Medulla oblongata (tissue), 1 donor: Measurements from ENCODE around the gene RALGAPB.
"Not testable (repeated sequence)": the region's sequence is repeated elsewhere in the genome, so short reads cannot be mapped to it uniquely, and the experiment has no call there.

Source experiments
- DNase-seq: peaks from one replicate; pipeline ENCODE4 v3.0.0-alpha.2; 2015; ENCODE audit errors: extremely low spot score

Gene RALGAPB

DNA sequence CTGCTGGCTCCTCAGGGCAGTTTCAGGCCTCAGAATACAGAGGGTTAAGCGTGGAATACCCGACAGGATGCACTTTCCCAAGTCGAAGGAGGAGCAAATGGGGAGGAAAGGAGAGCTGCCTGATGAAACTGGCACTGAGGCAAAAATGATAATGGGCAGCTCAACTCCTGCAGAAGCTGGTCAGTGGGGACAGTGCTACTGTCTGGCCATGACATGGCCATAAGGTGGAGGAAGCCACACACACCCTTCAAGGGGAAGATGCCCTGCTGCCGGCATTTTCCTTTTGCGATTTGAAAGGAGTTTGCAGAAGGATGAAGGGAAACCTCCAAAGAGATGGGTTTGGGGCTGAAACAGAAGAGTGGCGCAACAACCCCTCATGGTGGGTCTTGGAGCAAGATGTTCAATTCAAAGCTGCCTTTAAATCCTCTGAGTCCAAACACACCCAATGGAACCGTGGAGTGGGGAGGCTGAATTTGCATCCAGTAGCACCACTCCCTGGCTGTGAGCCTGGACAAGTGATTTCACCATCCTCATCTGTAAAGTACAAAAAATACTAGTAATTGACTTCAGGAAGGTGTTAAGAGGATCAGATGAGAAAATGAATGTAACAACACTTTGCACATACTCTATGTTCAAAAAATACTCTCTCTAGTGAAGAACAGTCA lies 111.6 kb downstream of the RALGAPB start:
- no peak for DNase-seq

DNA sequence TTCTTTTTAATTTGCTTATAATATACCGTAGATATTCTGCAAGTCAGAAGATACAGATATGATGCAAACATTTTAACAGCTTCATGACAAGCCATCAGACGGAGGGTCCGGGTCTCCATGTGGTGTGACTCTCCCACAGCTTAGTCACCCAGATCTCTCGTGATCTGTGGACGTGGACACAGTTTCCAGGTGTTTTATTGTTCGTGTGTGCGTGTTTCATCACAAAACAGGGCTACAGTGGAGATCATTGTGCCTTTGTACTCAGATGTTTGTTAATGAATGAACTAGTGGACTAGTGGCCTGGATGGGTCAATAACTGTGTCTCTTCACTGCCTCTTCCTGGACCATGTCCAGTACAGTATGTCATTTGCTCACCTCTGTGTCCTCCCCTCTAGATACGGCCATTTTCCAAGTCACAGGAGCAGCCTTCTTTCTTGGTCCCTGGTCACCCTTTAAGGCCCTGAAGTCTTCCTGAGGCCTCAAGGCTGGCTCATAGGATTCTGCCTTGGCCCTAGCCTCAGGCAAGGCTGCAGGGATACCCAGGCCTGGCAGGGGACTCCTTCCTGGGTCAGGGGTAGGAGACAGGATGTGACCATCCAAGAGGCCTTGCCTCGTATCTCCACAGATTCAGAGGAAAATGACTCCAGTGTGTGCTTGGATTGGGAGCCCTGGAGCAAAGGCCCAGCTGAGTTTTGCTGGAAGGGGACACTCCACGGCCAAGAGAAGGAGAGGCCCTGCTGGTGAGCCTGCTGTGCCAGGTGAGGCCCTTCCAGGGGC lies 112.9 kb downstream of the RALGAPB start:
- DNase-seq = no peak

DNA sequence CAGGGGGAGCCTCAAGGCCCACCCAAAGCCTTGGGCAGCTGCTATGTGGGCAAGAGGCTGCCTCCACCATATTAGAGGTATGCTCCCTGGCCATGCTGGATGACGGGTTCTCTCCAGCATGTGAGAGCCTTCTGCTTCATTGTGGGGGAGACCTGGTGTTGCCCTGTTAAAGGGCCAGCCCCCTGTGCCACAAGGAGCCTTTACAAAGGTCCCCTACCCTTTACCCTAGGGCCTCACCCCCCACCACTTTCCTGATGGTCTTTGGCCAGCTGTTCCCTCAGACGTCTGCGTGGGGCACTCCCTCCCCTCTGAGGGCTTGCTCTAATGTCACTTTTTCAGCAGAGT lies 113.5 kb downstream of the RALGAPB start:
- DNase-seq = no peak

DNA sequence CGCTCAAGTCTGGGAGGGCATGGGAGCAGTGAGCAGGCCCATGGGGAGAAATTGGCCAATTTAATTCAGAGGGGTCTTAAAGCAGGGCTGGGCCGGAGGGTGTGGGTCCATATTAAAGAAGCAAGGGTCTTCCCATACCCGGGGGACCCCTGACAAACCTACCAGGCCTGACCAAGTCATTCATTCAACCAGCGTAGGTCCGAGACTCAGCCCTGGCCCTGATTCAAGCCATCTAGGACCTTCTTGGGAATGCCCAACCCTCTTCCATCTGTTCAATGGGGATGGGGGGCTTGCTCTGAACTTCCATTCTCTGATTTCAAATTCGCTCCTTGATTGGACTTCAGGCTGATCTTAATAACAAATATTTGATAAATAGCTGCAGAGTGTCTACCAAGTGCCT lies 115.7 kb downstream of the RALGAPB start:
- DNase-seq = no peak

DNA sequence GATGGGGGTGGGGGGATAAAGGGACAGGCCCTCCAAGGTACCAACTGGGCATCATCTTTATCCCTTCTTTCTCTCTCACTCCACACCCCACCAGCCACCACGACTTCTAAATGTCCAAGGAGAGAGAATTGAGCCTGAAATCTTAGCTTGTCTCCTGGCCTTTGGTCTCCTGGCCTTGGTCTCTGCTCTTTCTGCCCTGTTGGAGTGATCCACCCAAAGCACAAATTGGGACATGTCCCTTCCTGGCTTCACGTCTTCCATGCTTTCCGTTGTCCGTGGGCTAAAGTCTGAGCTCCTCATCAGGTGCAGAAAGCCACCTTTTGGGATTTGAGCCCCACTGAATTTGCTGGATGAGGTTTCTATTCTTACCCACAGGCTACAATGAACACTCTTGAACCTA lies 116.7 kb downstream of the RALGAPB start:
- no peak for DNase-seq

DNA sequence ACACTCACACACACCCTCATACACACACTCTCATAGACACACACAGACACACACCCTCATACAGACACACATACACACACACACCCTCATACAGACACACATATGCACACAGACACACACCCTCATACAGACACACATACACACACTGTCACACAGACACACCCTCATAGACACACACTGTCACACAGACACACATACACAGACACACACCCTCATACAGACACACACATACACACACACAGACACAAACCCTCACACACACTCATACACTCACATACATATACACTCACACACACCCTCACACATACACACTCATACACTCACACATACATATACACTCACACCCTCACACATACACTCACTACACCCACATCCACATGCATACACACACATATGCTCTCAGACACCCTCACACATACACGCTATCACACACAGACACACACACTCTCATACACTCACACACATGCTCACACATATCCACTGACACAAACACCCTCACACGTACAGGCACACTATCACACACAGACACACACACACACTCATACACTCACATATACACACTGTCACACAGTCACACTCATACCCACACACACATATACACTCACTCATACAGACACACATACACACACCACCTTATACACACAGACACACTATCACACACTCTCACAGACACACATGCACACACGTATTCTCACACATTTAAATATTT lies 117.5 kb downstream of the RALGAPB start:
- DNase-seq = no peak

DNA sequence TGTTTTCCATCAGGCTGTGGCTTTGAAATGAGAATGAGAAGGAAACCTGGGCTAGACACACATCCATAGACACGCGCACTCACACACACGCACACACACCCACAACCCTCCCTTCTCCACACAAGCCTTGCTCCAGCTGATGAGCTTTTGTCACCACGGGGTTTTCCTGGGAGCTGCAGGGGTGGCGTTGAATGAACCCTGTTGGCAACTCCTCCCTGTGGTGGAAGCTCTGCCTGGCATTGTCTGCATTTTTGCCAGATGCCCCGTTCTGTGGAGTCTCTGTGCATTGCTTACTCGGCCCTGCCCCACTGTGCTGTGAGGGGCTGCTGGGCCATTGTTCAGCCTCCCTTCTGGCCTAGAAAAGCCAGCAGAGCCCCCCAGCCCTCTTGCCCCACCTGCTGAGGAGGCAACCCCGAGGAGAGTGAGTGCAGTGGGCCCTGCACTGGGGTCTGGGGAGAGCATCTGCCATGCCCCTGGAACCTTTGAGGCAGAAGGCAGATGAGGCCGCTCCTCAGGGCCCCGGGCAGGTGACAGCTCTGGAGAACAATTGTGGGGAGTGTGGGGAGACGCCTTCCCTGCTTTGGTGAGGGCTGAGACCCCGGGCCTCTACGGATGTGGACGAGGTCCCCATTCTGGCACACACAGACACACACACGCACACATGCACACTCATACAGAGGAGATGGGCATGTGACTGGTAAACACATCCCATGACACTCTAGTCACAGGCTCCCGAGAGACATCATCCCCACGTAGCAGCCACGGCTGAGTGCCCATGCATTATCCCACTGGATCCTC lies 118.2 kb downstream of the RALGAPB start:
- no peak for DNase-seq

DNA sequence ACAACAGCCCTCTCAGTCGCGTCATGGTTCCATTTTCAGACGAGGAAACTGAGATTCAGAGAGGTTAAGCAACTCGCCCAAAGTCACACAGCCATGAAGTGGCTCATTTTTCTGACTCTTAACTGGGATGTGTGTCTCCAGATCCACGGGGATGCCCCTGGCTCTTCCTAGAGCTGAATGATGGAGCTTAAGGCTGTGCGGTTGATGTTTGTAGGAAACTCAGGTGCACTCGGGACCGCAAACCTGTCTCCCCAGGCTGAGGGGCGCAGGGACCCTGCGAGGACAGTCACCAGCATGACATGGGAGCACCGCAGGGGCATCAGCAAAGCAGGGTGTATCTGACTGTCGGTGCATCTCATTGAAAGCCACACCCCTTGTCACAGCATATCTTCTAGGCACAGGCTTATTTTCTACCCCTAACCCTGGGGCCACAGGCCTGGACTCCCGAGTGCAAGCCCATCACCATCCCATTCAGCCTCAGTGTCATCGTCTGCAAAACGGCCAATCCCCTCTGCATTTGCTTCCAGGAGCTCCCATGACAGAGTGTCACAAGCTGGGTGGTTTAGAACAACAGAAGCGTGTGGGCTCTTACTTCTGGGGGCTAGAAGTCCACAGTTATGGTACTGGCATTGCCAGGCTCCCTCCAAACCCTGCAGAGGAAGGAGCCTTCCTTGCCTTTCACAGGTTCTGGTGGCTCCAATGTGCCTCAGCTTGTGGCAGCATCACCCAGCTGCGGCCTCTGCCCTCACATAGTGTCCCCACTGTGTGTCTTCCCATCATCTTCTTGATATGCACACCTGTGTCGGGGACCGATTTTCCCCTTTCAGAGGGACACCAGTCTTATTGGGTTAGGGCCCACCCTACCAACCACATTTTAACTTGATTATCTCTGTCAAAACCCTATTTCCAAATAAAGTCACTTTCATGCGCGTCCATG lies 119.1 kb downstream of the RALGAPB start:
- no peak for DNase-seq

DNA sequence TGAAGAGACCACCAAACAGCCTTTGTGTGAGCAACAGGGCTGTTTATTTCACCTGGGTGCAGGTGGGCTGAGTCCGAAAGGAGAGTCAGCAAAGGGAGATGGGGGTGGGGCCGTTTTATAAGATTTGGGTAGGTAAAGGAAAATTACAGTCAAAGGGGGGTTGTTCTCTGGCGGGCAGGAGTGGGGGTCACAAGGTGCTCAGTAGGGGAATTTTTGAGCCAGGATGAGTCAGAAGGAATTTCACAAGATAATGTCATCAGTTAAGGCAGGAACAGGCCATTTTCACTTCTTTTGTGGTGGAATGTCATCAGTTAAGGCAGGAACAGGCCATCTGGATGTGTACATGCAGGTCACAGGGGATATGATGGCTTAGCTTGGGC lies 119.8 kb downstream of the RALGAPB start:
- not testable (repeated sequence) for DNase-seq

DNA sequence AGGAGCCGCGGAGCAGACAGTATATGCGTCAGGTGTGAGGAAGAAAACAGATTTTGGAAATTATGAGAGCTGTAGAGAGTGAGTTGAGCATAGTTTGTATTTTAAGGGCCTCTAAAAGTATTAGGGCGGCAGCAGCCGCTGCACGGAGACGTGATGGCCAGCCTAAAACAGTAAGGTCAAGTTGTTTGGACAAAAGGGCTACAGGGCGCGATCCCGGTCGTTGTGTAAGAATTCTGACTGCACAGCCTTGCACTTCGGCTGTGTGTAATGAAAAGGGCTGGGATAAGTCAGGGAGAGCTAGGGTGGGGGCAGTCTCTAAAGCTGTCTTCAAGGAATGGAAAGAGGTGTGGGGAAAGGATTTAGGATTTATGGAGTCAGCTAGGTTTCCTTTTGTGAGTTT lies 121.6 kb downstream of the RALGAPB start:
- DNase-seq = not testable (repeated sequence)

DNA sequence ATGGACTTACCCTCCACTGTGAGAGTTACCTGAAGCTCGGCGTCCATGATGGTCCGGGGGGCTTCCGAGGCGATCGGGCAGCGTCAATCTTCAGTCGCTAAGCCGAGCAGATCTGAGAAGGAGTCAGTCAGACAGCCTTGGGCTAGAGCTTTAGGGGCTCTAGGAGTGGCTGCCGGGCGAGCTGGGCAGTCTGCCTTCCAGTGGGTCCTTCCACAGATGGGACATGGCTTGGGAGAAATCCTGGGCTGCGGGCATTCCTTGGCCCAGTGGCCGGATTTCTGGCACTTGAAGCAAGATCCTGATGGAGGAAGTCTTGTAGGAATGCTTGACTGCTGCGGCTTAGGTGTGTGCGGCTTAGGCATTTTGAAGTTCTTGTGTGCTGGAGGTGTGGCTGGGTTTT lies 123.2 kb downstream of the RALGAPB start:
- not testable (repeated sequence) for DNase-seq

DNA sequence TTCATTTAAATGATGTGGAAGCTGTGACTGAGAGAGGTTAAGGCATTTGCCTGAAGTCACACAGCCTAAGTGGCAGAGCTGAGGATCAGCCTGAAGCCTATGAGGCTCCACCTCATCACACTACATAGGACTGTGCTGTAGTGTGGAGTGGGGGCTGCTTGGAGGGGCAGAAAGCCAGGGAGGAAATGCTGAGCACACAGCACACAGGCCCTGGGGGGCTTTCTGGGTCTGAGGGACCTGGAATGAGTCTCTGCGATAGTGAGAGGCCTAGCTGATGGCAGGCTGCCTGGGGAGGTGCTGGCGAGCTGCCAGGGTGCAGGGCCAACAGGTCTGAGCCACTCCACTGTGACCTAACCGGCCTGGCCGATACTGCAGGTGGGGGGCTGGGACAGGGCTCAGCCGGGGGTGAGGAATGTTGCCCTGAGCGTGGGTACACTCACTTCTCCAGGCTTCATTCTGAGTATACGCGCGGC lies 126.8 kb downstream of the RALGAPB start:
- DNase-seq = no peak

DNA sequence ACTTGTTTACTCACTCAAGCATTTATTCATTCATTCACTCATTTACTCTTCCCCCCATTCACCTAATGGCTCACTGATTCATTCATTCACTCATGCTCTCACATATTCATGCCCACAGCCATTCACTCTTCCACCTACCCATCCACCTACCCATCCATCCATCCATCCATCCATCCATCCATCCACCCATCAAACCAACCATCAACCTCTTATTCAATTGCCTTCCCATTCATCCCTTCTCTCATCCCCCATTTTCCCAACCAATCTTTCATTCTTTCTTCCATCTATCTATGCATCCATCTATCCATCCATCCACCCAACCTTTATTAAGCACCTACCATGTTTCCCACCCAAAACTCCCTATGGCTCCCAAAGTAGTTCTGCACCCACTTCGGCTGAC lies 127.4 kb downstream of the RALGAPB start:
- no peak for DNase-seq

DNA sequence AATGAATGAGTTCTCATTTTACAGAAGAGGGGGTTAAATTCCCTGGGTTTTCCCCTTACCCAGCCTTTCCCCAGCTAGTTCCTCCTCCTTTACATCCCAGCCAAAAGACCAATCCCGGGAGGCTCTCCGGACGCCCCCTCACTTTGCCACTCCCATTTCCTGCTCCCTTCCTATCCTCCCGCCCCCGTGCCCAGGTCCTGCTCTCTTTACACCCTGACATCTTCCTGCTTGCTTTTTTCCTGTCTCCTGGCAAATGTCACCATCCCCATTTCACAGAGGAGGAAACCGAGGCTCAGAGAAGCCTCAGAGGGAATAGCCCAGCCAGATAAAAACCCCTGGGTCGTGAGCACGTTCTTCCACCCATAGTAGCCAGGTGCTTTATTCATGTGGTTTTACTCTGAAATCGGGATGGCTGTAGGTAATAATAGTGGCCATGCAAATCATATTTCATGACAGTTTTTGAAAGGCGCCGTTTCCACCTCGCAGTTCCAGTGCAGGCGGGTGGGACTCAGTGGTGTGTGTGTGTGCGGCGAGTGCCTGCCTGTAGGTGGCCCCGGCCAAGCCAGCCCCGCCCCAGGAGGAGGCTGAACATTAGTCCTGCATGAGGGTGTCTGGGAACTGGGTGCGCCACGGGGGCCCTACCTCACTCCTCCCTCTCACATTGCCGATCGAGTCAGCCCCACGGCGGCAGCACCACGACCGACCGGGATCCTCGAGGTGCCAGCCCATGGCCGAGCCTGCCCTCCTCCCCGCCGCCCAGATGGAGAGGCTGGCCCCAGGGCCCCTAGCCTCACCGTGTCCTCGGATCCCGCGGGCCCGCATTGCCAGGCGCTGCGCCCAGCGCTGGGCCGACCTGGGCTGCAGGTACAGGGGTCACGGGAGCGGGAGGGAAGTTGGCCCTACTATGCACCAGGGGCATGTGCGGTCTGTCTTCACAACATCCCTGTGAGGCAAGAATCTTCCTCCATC lies 128.9 kb downstream of the RALGAPB start, which contains the start of gene ARHGAP40:
ARHGAP40 (plus strand) TSS at position 594 of the 969 bp plus-strand sequence.
- no peak for DNase-seq

DNA sequence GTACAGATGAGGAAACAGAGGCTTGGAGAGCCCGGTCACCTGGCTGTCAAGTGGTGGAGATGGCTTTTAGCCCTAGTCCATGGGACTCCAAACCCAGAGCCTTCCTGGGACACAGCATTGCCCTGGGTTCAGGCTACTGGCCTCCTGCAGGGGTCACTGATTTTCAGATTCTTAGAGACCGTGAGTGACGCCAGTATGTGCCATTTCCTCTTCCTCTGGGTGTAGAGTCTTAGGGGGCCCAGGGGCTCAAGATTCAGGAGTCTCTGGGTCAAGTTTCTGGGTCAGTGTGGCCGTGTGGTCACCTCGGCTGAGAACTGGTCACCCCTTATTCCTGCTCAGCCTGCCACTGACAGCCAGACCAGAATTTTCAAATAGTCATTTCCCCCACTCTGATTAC lies 129.5 kb downstream of the RALGAPB start:
- no peak for DNase-seq

DNA sequence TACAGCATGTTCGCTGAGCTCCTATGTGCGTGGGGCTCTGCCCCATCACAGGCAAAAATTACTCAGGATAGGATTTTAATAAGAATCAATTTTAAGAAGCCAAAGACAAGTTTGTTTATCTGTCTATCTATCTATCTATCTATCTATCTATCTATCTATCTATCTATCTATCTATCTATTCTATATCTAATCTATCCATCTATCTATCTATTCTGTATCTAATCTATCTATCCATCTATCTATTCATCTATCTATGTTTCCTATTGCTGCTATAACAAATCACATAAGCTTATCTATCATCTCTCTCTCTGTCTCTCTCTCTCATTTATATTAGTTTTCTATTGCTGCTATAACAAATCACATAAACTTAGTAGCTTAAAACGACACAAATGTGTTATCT lies 130.6 kb downstream of the RALGAPB start:
- DNase-seq = no peak

DNA sequence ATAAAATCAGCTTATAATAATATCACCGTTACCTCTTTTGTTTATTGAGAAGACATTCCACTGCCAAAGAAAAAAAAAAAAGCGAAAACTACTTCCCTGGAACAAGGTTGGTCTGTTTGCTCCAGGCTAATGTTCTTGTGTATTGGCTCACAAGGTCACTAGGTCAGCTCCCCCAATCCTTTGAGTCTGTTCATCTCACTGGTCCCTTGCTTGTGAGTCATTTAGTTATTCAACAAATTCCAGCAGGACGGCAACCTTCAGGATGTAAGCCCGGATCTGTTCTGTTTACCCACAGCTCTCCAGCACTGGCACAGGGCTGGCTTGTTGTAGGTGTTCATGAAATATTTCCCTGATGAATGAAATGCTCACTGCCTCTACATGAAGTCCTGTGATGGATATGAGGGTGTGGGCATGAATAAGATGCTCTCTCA lies 132.2 kb downstream of the RALGAPB start:
- no peak for DNase-seq

DNA sequence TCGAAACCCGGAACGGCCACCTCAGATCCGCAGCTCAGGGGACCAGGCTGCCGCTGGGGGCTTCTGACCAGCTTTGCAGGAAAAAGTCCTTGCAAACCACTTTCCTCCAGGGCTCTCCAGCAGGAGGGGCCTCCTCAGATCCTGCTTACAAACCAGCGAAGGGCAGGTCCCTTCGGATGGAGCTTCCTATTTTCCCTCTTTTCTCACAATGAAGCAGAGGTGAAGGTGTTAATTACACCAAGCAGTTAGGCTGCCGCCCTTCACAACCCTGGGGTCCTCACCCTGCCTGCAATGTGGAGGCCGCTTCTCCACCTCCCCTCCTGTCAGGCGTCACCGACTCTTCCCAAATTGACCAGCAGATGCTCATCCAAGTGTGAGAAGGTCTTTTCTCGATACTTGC lies 134.7 kb downstream of the RALGAPB start:
- DNase-seq = no peak

DNA sequence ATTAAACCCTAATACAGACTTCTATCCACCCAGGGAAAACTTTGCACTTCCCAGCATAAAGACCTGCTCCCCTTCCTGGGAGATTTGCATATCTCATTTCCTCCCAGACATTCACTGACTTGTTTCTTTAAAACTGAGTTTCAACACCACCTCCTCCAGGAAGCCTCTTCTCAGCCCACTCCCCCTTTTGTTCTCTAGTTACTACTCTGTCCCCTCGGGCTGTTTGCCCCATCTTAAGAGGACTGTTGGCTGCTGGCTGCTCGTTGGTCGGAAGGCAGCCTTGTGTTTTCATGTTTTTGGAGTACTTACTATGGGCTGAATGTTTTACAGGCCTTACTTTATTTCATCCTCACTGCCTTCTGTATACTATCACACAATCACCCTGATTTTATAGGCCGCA lies 135.5 kb downstream of the RALGAPB start:
- no peak for DNase-seq

DNA sequence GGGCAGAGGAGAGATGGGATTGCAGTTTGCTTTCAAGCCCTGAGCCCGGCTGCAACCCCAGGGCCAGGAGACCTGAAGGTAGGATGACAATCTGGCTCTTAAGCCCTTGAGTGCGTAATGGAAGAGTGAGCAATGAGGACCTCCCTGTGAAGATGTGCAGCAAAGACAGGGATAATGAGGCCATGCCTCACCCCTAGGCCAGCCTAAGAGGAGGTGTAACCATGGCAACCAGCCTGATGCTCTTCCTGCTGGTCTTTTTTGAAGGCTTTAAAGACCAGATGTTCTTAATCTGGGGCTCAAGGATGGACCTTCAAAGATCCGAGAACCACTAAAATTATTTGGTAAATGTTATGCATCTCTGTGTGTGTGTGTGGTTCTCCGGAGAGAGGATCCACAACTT lies 137.2 kb downstream of the RALGAPB start:
- DNase-seq = no peak
